ENCODE results near the gene TMEM164.

DNA sequence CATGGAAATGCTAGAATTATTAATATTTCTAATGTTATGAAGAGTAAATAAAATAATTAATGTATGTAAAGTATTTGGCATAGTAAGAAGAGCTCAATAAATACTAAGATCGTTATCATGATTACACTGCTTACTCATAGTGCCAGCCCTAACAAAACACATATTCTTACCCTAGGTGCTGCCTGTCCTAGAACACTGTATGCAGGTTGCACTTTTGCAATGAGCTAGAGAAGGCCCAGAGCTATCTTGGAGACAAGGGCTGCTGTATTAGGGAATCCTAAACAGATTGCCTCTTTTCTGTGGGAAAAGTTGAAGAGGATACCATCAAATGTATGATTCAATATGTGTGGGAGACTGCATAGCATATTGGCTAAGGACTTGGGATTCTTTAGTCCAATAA, 48.0 kb upstream of the TMEM164 start:
- TF ChIP-seq POLR2A (IDR thresholded peaks at IDR 0.05; ENCODE audit: low read depth, low read length) (no peak), POLR2AphosphoS5 (IDR thresholded peaks at IDR 0.05; ENCODE audit: low read depth, low read length) (no peak)

Data from GM12892 (cell line).